H7 (cell line): Measurements from ENCODE around the gene ZNF287. TPM values are rescaled to one million over a fixed set of nuclear protein-coding genes. Genes with fewer than 3 reads are reported as not detected.

Experiments used
- DNase-seq: peaks from one replicate; pipeline ENCODE4 v3.0.0; 2012
- H3K27me3 ChIP-seq: 2 replicates; pipeline ENCODE4 v1.6.0; 2011; ENCODE audit warnings: mild to moderate bottlenecking, low read length; ENCODE audit not compliant: control insufficient read depth, insufficient read depth
- H3K36me3 ChIP-seq: replicated peaks from 2 replicates; pipeline ENCODE4 v1.5.1; 2011; ENCODE audit warnings: low read length; ENCODE audit not compliant: control insufficient read depth, insufficient read depth
- H3K4me3 ChIP-seq: 2 replicates; pipeline ENCODE4 v1.5.1; 2011; ENCODE audit warnings: low read depth, mild to moderate bottlenecking, control low read depth, low read length, moderate library complexity; ENCODE audit not compliant: insufficient read depth
- total RNA-seq: library from RNA; depleted of rRNA; stranded (reverse); fragments of >200 nt; shearing (Covaris generic); gene quantifications from 2 replicates; pipeline ENCODE4 v1.2.3, GENCODE V29; 2014; rRNA removed

Gene ZNF287
- total RNA-seq: 1.4 and 4.7 TPM in 2 replicates

GRCh38 chr17:16568541-16569357 is at the start of gene ZNF287:
Gene ZNF287 (minus strand): TSS chr17:16569204. CDS start chr17:16567731, 1,473 bp downstream.
- Histone ChIP-seq H3K27me3 (peaks cover 21% of the 10 kb centered on the region), H3K4me3 (peak within 1 kb of the TSS; percentile 76), H3K36me3 (no peaks in the 10 kb centered on the region)
- DNase-seq: peak; percentile 99

GRCh38 chr17:16617481-16618060 is 48.6 kb upstream of the ZNF287 start:
- no peak for DNase-seq
- Histone ChIP-seq H3K36me3 (no peaks in the 10 kb centered on the region), H3K27me3 (no peaks in the 10 kb centered on the region), H3K4me3 (no peak overlapping the region)

GRCh38 chr17:16599537-16599936 is 30.5 kb upstream of the ZNF287 start:
- Histone ChIP-seq H3K36me3 (no peaks in the 10 kb centered on the region), H3K4me3 (no peak overlapping the region), H3K27me3 (no peaks in the 10 kb centered on the region)
- DNase-seq: no peak

GRCh38 chr17:16593356-16594102 is 24.5 kb upstream of the ZNF287 start:
- H3K27me3 ChIP-seq: peaks cover 6% of the 10 kb centered on the region
- DNase-seq: no peak
- no peaks in the 10 kb centered on the region for H3K36me3 ChIP-seq
- no peak overlapping the region for H3K4me3 ChIP-seq

- no peaks in the 10 kb centered on the region for H3K36me3 ChIP-seq
Observed at GRCh38 chr17:16589097-16589969, 20.3 kb upstream of the ZNF287 start.

GRCh38 chr17:16585796-16586195 is 16.8 kb upstream of the ZNF287 start:
- Histone ChIP-seq H3K36me3 (no peaks in the 10 kb centered on the region), H3K4me3 (no peak overlapping the region), H3K27me3 (peaks cover 23% of the 10 kb centered on the region)
- DNase-seq: no peak

More at GRCh38 chr17:16589097-16589969, 20.3 kb upstream of the ZNF287 start:
- DNase-seq: peak; percentile 97
- peaks cover 23% of the 10 kb centered on the region for H3K27me3 ChIP-seq
- peak overlapping the region; percentile 70 for H3K4me3 ChIP-seq

GRCh38 chr17:16584273-16584995 is 15.4 kb upstream of the ZNF287 start:
- no peaks in the 10 kb centered on the region for H3K36me3 ChIP-seq
- peaks cover 23% of the 10 kb centered on the region for H3K27me3 ChIP-seq
- H3K4me3 ChIP-seq: peak overlapping the region; percentile 37
- DNase-seq: peak; percentile 97

GRCh38 chr17:16583781-16584180 is 14.8 kb upstream of the ZNF287 start:
- Histone ChIP-seq H3K27me3 (peaks cover 19% of the 10 kb centered on the region), H3K36me3 (no peaks in the 10 kb centered on the region), H3K4me3 (no peak overlapping the region)
- DNase-seq: peak; percentile 52

GRCh38 chr17:16573466-16573865 is 4.5 kb upstream of the ZNF287 start:
- Histone ChIP-seq H3K36me3 (no peaks in the 10 kb centered on the region), H3K4me3 (no peak overlapping the region), H3K27me3 (peaks cover 9% of the 10 kb centered on the region)
- no peak for DNase-seq

GRCh38 chr17:16569358-16569712 is 331 bp upstream of the ZNF287 start:
- peak overlapping the region; percentile 76; the same call in 1 of the 2 replicates for H3K4me3 ChIP-seq
- DNase-seq: no peak
- H3K27me3 ChIP-seq: peaks cover 21% of the 10 kb centered on the region
- no peaks in the 10 kb centered on the region for H3K36me3 ChIP-seq

GRCh38 chr17:16552637-16553045 is 16.4 kb downstream of the ZNF287 start:
- Histone ChIP-seq H3K36me3 (0 out of 2 replicates have a peak, but pooled peaks cover 1% of the 10 kb centered on the region), H3K27me3 (no peaks in the 10 kb centered on the region), H3K4me3 (no peak overlapping the region)
- no peak for DNase-seq

- Histone ChIP-seq H3K27me3 (no peaks in the 10 kb centered on the region), H3K36me3 (0 out of 2 replicates have a peak, but pooled peaks cover 1% of the 10 kb centered on the region), H3K4me3 (no peak overlapping the region)
- no peak for DNase-seq
Observed at GRCh38 chr17:16551878-16552636, 16.9 kb downstream of the ZNF287 start.

- Histone ChIP-seq H3K27me3 (no peaks in the 10 kb centered on the region), H3K4me3 (no peak overlapping the region), H3K36me3 (no peaks in the 10 kb centered on the region)
- DNase-seq: no peak
Observed at GRCh38 chr17:16537130-16537458, 31.9 kb downstream of the ZNF287 start.
